B cell (primary cell): ENCODE measurements around the gene SLC41A3. TPM values are rescaled to one million over a fixed set of nuclear protein-coding genes. Genes with fewer than 3 reads are reported as not detected.

ENCODE experiments used
- ATAC-seq: fragments of 200-7000 bp; cut with Tn5 transposase; one replicate; pipeline ENCODE4 v1.10.0; 2021; ENCODE audit warnings: low read depth, mild to moderate bottlenecking, moderate number of reproducible peaks, moderate library complexity
- CTCF ChIA-PET: fragments of 350-600 bp; sonication (Branson Sonifier 250); formaldehyde crosslinking; loops from one replicate; lab custom pipeline; 2021; ENCODE audit warnings: antibody characterized with exemption, inconsistent platforms; lab: Charles Lee
- POLR2A ChIA-PET: fragments of 350-600 bp; sonication (Branson Sonifier 250); formaldehyde crosslinking; loops from one replicate; lab custom pipeline; 2021; ENCODE audit warnings: antibody characterized with exemption; lab: Charles Lee
- DNase-seq: peaks from one replicate; pipeline ENCODE4 v3.0.0; 2013
- H2AFZ ChIP-seq: 2 replicates; pipeline ENCODE4 v1.6.1; 2012; ENCODE audit warnings: mild to moderate bottlenecking, low read depth, low read length; ENCODE audit not compliant: insufficient read depth, poor library complexity, severe bottlenecking
- H3K27ac ChIP-seq, 2 donors: 1 replicate in 1 of 2; 2 replicates in 1 of 2; pipeline ENCODE4 v1.5.1; 2012 to 2013; ENCODE audit warnings: low read length in 2 of 2, mild to moderate bottlenecking in 2 of 2, moderate library complexity in 1 of 2
- H3K27me3 ChIP-seq, 4 experiments: fragments of 200-600 bp in 1 of 4; sonication (generic) in 1 of 4; replicated peaks in 1 of 4; 1 replicate in 2 of 4; 2 replicates in 2 of 4; pipeline versions ENCODE4 v1.6.1 to v1.7.0; 2013 to 2016; ENCODE audit warnings: low read length in 3 of 4, mild to moderate bottlenecking in 2 of 4, mixed read lengths in 1 of 4, moderate library complexity in 1 of 4; ENCODE audit not compliant: insufficient read depth in 4 of 4, control insufficient read depth in 3 of 4; ENCODE audit errors: control extremely low read depth in 1 of 4
- H3K36me3 ChIP-seq, 2 experiments: replicated peaks in 1 of 2; 1 replicate in 1 of 2; 2 replicates in 1 of 2; pipeline versions ENCODE4 v1.6.1 to v1.7.1; 2013; ENCODE audit warnings: low read length in 1 of 2; ENCODE audit not compliant: insufficient read depth in 2 of 2, control insufficient read depth in 1 of 2; ENCODE audit errors: control extremely low read depth in 1 of 2, extremely low read depth in 1 of 2
- H3K4me1 ChIP-seq, 2 donors: fragments of 200-600 bp in 1 of 2; sonication (generic) in 1 of 2; 1 replicate in 1 of 2; 2 replicates in 1 of 2; pipeline versions ENCODE4 v1.5.1 to v1.6.1; 2013 to 2017; ENCODE audit warnings: low read length in 2 of 2; ENCODE audit not compliant: control insufficient read depth in 2 of 2, insufficient read depth in 2 of 2
- H3K4me2 ChIP-seq: replicated peaks from 2 replicates; pipeline ENCODE3; 2012; ENCODE audit warnings: mild to moderate bottlenecking, low read depth, low read length; ENCODE audit not compliant: poor library complexity, severe bottlenecking
- H3K4me3 ChIP-seq, 5 experiments: fragments of 200-600 bp in 1 of 5; sonication (generic) in 1 of 5; 1 replicate in 3 of 5; 2 replicates in 2 of 5; pipeline versions ENCODE4 v1.5.1 to v1.7.0; 2011 to 2016; ENCODE audit warnings: low read length in 4 of 5, mild to moderate bottlenecking in 4 of 5, low read depth in 2 of 5, control low read depth in 1 of 5, moderate library complexity in 1 of 5; ENCODE audit not compliant: insufficient read depth in 1 of 5; ENCODE audit errors: control extremely low read depth in 1 of 5, extremely low read depth in 1 of 5
- H3K79me2 ChIP-seq: fragments of 200-600 bp; sonication (generic); one replicate; pipeline ENCODE4 v1.6.0; 2016; ENCODE audit warnings: low read length; ENCODE audit not compliant: control insufficient read depth, insufficient read depth
- H3K9ac ChIP-seq: fragments of 200-600 bp; sonication (generic); 2 replicates; pipeline ENCODE4 v1.6.1; 2017; ENCODE audit warnings: mild to moderate bottlenecking, low read length, moderate library complexity
- H3K9me3 ChIP-seq, 3 donors: one replicate each; pipeline versions ENCODE4 v1.6.1 to v1.7.1; 2013; ENCODE audit warnings: low read length in 2 of 3; ENCODE audit not compliant: control insufficient read depth in 2 of 3, insufficient read depth in 1 of 3; ENCODE audit errors: control extremely low read depth in 1 of 3
- H4K20me1 ChIP-seq: 2 replicates; pipeline ENCODE4 v1.6.0; 2012; ENCODE audit warnings: mild to moderate bottlenecking, low read length; ENCODE audit not compliant: insufficient read depth, control insufficient read depth, poor library complexity, severe bottlenecking
- H3K27ac Mint-ChIP-seq: one replicate; pipeline ENCODE4 v1.8.0; 2021; ENCODE audit warnings: mixed read lengths
- H3K27me3 Mint-ChIP-seq: one replicate; pipeline ENCODE4 v1.8.0; 2021; ENCODE audit warnings: mixed read lengths
- H3K4me1 Mint-ChIP-seq: one replicate; pipeline ENCODE4 v1.8.0; 2021; ENCODE audit warnings: mixed read lengths
- H3K4me3 Mint-ChIP-seq: one replicate; pipeline ENCODE4 v1.8.0; 2021; ENCODE audit warnings: mixed read lengths
- H3K9me3 Mint-ChIP-seq: one replicate; pipeline ENCODE4 v1.8.0; 2022; ENCODE audit warnings: mixed read lengths; ENCODE audit not compliant: insufficient read depth
- CTCF ChIP-seq: fragments of 200-600 bp; IDR thresholded peaks from one replicate; pipeline ENCODE4 v1.8.0; 2022; ENCODE audit warnings: antibody characterized with exemption, mild to moderate bottlenecking
- EZH2 ChIP-seq: IDR thresholded peaks from 2 replicates; pipeline ENCODE4 v1.6.1; 2012; ENCODE audit warnings: borderline replicate concordance, low read depth, mild to moderate bottlenecking, moderate library complexity, low read length; ENCODE audit not compliant: insufficient read depth, poor library complexity, severe bottlenecking
- WGBS: methylation state at CpG from one replicate; pipeline ENCODE4 v1.1.5; 2013; ENCODE audit warnings: missing lambda C conversion rate; ENCODE audit not compliant: insufficient coverage; 5-methylcytosine and 5-hydroxymethylcytosine counted together
- intact Hi-C: fragments of 100-400 bp; cut with micrococcal nuclease; formaldehyde crosslinking; loops from one replicate; pipeline ENCODE4 v1.10.0; 2022
- polyA plus RNA-seq: library from polyadenylated mRNA; depleted of rRNA; stranded (reverse); fragments of >200 nt; gene quantifications from 2 replicates; pipeline ENCODE4 v1.2.3, GENCODE V29; 2012
- total RNA-seq, 2 donors: library from RNA; stranded (reverse); fragments of 120-200 nt in 1 of 2; gene quantifications; 1 replicate in 1 of 2; 2 replicates in 1 of 2; pipeline versions ENCODE4 v1.2.3 to v1.2.4, GENCODE V29; 2013 to 2022

The SLC41A3 gene
- total and polyA plus RNA-seq, 2 donors (not counting 1 experiment from before 2014, with no cell fraction given) = 34.2 to 39.3 TPM

GRCh38 chr3:126008219-126008618 lies 75.7 kb downstream of the SLC41A3 start:
- TF ChIP-seq EZH2 (no peak), CTCF (no peak)
- H3K27ac Mint-ChIP-seq = no peak overlapping the region
- Histone ChIP-seq H2AFZ (no peak overlapping the region), H3K4me1 (no peaks in the 10 kb centered on the region), H3K79me2 (no peaks in the 10 kb centered on the region), H3K4me2 (no peak overlapping the region), H3K27me3 (no peaks in the 10 kb centered on the region), H3K36me3 (peaks cover 0 to 31% of the 10 kb centered on the region in 2 experiments), H3K9me3 (peaks cover 0 to 9% (median 0%) of the 10 kb centered on the region in 3 donors), H3K9ac (no peak overlapping the region), H3K27ac (no peak overlapping the region), H3K4me3 (no peak overlapping the region), H4K20me1 (no peaks in the 10 kb centered on the region)
- no peak for DNase-seq
- CTCF ChIA-PET = no interaction called here
- no peak overlapping the region for H3K4me3 Mint-ChIP-seq
- POLR2A ChIA-PET = no interaction called here
- peaks cover 4% of the 10 kb centered on the region for H3K9me3 Mint-ChIP-seq
- WGBS = 95% methylated on average over 3 of the region's 3 CpGs
- no peaks in the 10 kb centered on the region for H3K4me1 Mint-ChIP-seq
- intact Hi-C loops = no loop called here
- H3K27me3 Mint-ChIP-seq = no peaks in the 10 kb centered on the region
- no peak for ATAC-seq

- H3K27me3 ChIP-seq = no peaks in the 10 kb centered on the region
- H3K9me3 ChIP-seq = peaks cover 0 to 11% (median 0%) of the 10 kb centered on the region in 3 donors
- H3K27ac Mint-ChIP-seq = no peak overlapping the region
- WGBS = 62% methylated on average over 2 of the region's 3 CpGs
- CTCF ChIA-PET = no interaction called here
- H2AFZ ChIP-seq = no peak overlapping the region
- TF ChIP-seq CTCF (no peak), EZH2 (no peak)
- H3K36me3 ChIP-seq = peaks cover 0 to 25% of the 10 kb centered on the region in 2 experiments
- no peaks in the 10 kb centered on the region for H4K20me1 ChIP-seq
- peaks cover 2% of the 10 kb centered on the region for H3K9me3 Mint-ChIP-seq
- no peaks in the 10 kb centered on the region for H3K4me1 Mint-ChIP-seq
- ATAC-seq (no peak), DNase-seq (no peak)
- H3K9ac ChIP-seq = no peak overlapping the region
- H3K4me3 Mint-ChIP-seq = no peak overlapping the region
- H3K79me2 ChIP-seq = no peaks in the 10 kb centered on the region
- H3K27ac ChIP-seq = no peak overlapping the region
- intact Hi-C loops = no loop called here
- no peaks in the 10 kb centered on the region for H3K27me3 Mint-ChIP-seq
- POLR2A ChIA-PET = no interaction called here
- H3K4me1 ChIP-seq = no peaks in the 10 kb centered on the region
- H3K4me2 ChIP-seq = no peak overlapping the region
- H3K4me3 ChIP-seq = no peak overlapping the region
These were observed 78.0 kb downstream of the SLC41A3 start for GRCh38 chr3:126005951-126006350.
